Pons (tissue), 1 donor: Measurements from ENCODE around the gene LRP4.

Experiments
- DNase-seq: peaks from one replicate; pipeline ENCODE4 v3.0.0-alpha.2; 2016; ENCODE audit warnings: low spot score

The LRP4 gene

GRCh38 chr11:46845740-46846509 lies 72.4 kb downstream of the LRP4 start, which contains the start of gene CKAP5:
TSS of gene CKAP5 (minus strand) at chr11:46846280. CDS start at chr11:46821231, 25,049 bp downstream.
- DNase-seq: peak; percentile 89

- no peak for DNase-seq
Observed at GRCh38 chr11:46845440-46845739, 73.0 kb downstream of the LRP4 start.

- DNase-seq: no peak
Observed at GRCh38 chr11:46840116-46840515, 78.2 kb downstream of the LRP4 start.

GRCh38 chr11:46838501-46838900 lies 79.8 kb downstream of the LRP4 start:
- no peak for DNase-seq

GRCh38 chr11:46837860-46838259 lies 80.5 kb downstream of the LRP4 start:
- DNase-seq: no peak

GRCh38 chr11:46836870-46837269 lies 81.5 kb downstream of the LRP4 start:
- DNase-seq: no peak

- no peak for DNase-seq
Observed at GRCh38 chr11:46836431-46836830, 81.9 kb downstream of the LRP4 start.

- DNase-seq: no peak
Observed at GRCh38 chr11:46835897-46836296, 82.5 kb downstream of the LRP4 start.

- DNase-seq: no peak
Observed at GRCh38 chr11:46834821-46835220, 83.5 kb downstream of the LRP4 start.

GRCh38 chr11:46832511-46833214 lies 85.7 kb downstream of the LRP4 start:
- DNase-seq: no peak

GRCh38 chr11:46827995-46828394 lies 90.4 kb downstream of the LRP4 start:
- DNase-seq: no peak

GRCh38 chr11:46826310-46827044 lies 91.9 kb downstream of the LRP4 start:
- peak; percentile 79 for DNase-seq

- peak; percentile 38 for DNase-seq
Observed at GRCh38 chr11:46808799-46809431, 109.4 kb downstream of the LRP4 start.
